OCI-LY3 (cell line): Measurements from ENCODE around the gene CAMK1G.
A peak's percentile ranks its signal among the peaks of the same experiment; 100 is the strongest.

ENCODE experiments used
- H2AFZ ChIP-seq: fragments of 200-600, 300-600 bp; shearing (Covaris generic); 2 replicates; pipeline ENCODE4 v1.6.0; 2014; ENCODE audit warnings: antibody characterized with exemption, low read depth, low read length
- H3K27ac ChIP-seq: fragments of 200-600, 300-600 bp; sonication (generic); 2 replicates; pipeline ENCODE4 v1.5.1; 2014; ENCODE audit warnings: mild to moderate bottlenecking, low read length, moderate library complexity, mixed read lengths
- H3K27me3 ChIP-seq: fragments of 200-600, 300-600 bp; sonication (generic); 2 replicates; pipeline ENCODE4 v1.6.1; 2014; ENCODE audit warnings: low read depth, low read length, mixed read lengths
- H3K36me3 ChIP-seq: fragments of 200-600, 300-600 bp; sonication (generic); replicated peaks from 2 replicates; pipeline ENCODE3; 2014; ENCODE audit warnings: low read depth, low read length, mixed read lengths
- H3K4me1 ChIP-seq: fragments of 300-600, 200-600 bp; sonication (generic); 2 replicates; pipeline ENCODE4 v1.6.1; 2014; ENCODE audit warnings: low read length, mixed read lengths
- H3K4me2 ChIP-seq: fragments of 200-600, 300-600 bp; sonication (generic); 2 replicates; pipeline ENCODE4 v1.6.1; 2014; ENCODE audit warnings: low read length, mixed read lengths
- H3K4me3 ChIP-seq: fragments of 300-600, 200-600 bp; sonication (generic); 2 replicates; pipeline ENCODE4 v1.5.1; 2014; ENCODE audit warnings: antibody characterized with exemption, mild to moderate bottlenecking, low read length, moderate library complexity
- H3K79me2 ChIP-seq: fragments of 300-600, 200-600 bp; shearing (Covaris generic); 2 replicates; pipeline ENCODE4 v1.6.1; 2014; ENCODE audit warnings: mild to moderate bottlenecking, low read length, mixed read lengths
- H3K9ac ChIP-seq: fragments of 300-600, 200-600 bp; shearing (Covaris generic); 2 replicates; pipeline ENCODE4 v1.6.0; 2014; ENCODE audit warnings: mild to moderate bottlenecking, low read length, moderate library complexity
- H3K9me3 ChIP-seq: fragments of 200-600, 300-600 bp; shearing (Covaris generic); 2 replicates; pipeline ENCODE4 v1.6.1; 2014; ENCODE audit warnings: low read length, mixed read lengths; ENCODE audit not compliant: insufficient read depth
- H4K20me1 ChIP-seq: fragments of 200-600, 300-600 bp; sonication (generic); 2 replicates; pipeline ENCODE4 v1.6.1; 2016; ENCODE audit warnings: low read length, mixed read lengths; ENCODE audit not compliant: insufficient read depth
- EZH2phosphoT487 ChIP-seq: fragments of 200-600 bp; shearing (Covaris generic); IDR thresholded peaks from 2 replicates; pipeline ENCODE4 v1.6.1; 2018; ENCODE audit warnings: antibody characterized with exemption, mixed run types, low read depth
- TF ChIP-seq, protein P1 (sequence below): fragments of 200-600, 300-600 bp; sonication (generic); IDR thresholded peaks from 2 replicates; pipeline ENCODE4 v1.5.1; 2014; ENCODE audit warnings: antibody characterized with exemption, low read length, low read depth

The CAMK1G gene

DNA sequence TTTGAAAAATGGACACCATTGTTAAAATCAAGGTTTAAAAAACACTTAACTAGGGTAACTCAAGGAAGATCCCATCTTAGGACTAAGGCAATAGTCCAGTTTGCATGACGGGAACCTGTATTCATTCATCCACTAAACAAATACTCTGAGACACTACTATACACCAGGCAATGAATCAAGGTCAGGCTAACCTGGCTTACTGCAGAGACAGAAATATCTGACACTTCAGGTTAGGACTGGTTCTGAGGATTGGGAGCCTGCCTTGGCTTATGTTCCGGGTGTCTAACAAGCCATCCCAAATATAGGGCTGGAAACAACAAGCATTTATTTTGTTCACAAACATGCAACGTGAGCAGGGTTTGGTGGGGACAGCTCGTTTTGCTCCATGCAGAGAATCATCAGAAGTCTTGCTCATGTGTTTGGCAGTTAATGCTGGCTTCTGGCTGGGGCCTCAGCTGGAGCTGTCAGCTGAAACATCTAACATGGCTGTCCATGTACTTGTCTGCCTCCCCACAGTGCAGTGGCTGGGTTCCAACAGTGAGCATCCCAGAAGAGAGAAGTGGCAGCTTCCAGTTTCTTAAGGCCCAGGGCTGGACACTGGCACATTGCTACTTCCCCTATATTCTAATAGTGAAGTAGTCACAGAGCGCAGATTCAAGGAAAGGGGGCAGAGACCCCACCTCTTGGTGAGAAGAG is 37.0 kb upstream of the CAMK1G start:
- no peaks in the 10 kb centered on the region for H4K20me1 ChIP-seq
- TF ChIP-seq EZH2phosphoT487 = no peak
- H3K27me3 ChIP-seq = peaks cover 18% of the 10 kb centered on the region; the same call in 1 of the 2 replicates

DNA sequence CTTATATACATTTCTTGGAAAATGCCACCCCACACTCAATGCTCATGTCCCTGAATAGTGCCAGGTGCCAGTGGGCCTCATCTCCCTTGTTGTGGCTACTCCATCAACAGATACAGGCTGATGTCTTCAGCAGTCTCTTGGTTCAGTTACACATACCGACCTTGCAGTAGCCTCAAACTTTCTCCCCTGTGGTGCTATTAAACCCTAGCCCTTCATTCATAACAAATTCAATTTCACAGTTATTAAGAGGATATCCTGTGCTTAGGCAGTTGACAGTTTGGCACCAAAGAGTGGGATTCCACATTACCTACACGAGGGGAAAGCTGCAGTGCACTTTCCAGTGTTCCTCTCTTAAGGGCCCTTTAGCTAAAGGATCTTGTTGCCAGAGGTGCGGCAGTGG is 35.9 kb upstream of the CAMK1G start:
- no peak overlapping the region for H2AFZ ChIP-seq
- H3K36me3 ChIP-seq = no peaks in the 10 kb centered on the region
- peaks cover 14% of the 10 kb centered on the region; the same call in 1 of the 2 replicates for H3K27me3 ChIP-seq
- H4K20me1 ChIP-seq = no peaks in the 10 kb centered on the region
- TF ChIP-seq EZH2phosphoT487 = no peak
- TF ChIP-seq, protein P1, sequence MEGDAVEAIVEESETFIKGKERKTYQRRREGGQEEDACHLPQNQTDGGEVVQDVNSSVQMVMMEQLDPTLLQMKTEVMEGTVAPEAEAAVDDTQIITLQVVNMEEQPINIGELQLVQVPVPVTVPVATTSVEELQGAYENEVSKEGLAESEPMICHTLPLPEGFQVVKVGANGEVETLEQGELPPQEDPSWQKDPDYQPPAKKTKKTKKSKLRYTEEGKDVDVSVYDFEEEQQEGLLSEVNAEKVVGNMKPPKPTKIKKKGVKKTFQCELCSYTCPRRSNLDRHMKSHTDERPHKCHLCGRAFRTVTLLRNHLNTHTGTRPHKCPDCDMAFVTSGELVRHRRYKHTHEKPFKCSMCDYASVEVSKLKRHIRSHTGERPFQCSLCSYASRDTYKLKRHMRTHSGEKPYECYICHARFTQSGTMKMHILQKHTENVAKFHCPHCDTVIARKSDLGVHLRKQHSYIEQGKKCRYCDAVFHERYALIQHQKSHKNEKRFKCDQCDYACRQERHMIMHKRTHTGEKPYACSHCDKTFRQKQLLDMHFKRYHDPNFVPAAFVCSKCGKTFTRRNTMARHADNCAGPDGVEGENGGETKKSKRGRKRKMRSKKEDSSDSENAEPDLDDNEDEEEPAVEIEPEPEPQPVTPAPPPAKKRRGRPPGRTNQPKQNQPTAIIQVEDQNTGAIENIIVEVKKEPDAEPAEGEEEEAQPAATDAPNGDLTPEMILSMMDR = no peak
- H3K9me3 ChIP-seq = no peaks in the 10 kb centered on the region
- H3K4me1 ChIP-seq = no peaks in the 10 kb centered on the region
- H3K4me3 ChIP-seq = no peak overlapping the region
- H3K79me2 ChIP-seq = no peaks in the 10 kb centered on the region
- H3K27ac ChIP-seq = no peak overlapping the region
- no peak overlapping the region for H3K9ac ChIP-seq
- no peak overlapping the region for H3K4me2 ChIP-seq

More for the DNA sequence above, 37.0 kb upstream of the CAMK1G start:
- no peak overlapping the region for H3K4me2 ChIP-seq
- H3K4me3 ChIP-seq = no peak overlapping the region
- H3K79me2 ChIP-seq = no peaks in the 10 kb centered on the region
- H3K4me1 ChIP-seq = no peaks in the 10 kb centered on the region
- H3K27ac ChIP-seq = no peak overlapping the region
- no peaks in the 10 kb centered on the region for H3K9me3 ChIP-seq
- H2AFZ ChIP-seq = no peak overlapping the region
- H3K9ac ChIP-seq = no peak overlapping the region
- H3K36me3 ChIP-seq = no peaks in the 10 kb centered on the region

- Histone ChIP-seq H3K4me2 (no peak overlapping the region), H3K27ac (no peak overlapping the region), H2AFZ (no peak overlapping the region), H3K79me2 (no peaks in the 10 kb centered on the region), H3K4me1 (no peaks in the 10 kb centered on the region), H3K36me3 (no peaks in the 10 kb centered on the region), H3K4me3 (no peak overlapping the region), H3K27me3 (0 out of 2 replicates have a peak, but pooled peaks cover 6% of the 10 kb centered on the region), H3K9ac (no peak overlapping the region), H4K20me1 (no peaks in the 10 kb centered on the region), H3K9me3 (no peaks in the 10 kb centered on the region)
- TF ChIP-seq EZH2phosphoT487 = no peak
- TF ChIP-seq, protein P1 = 0 out of 2 replicates have a peak, but pooled peaks have one; percentile 11
Observed at GRCh38 chr1:209549443-209550205, 33.9 kb upstream of the CAMK1G start.

GRCh38 chr1:209550519-209550918 is 33.0 kb upstream of the CAMK1G start:
- Histone ChIP-seq H3K27ac (no peak overlapping the region), H2AFZ (no peak overlapping the region), H4K20me1 (no peaks in the 10 kb centered on the region), H3K9ac (no peak overlapping the region), H3K27me3 (0 out of 2 replicates have a peak, but pooled peaks cover 6% of the 10 kb centered on the region), H3K4me2 (no peak overlapping the region), H3K4me1 (no peaks in the 10 kb centered on the region), H3K9me3 (no peaks in the 10 kb centered on the region), H3K79me2 (no peaks in the 10 kb centered on the region), H3K4me3 (no peak overlapping the region), H3K36me3 (no peaks in the 10 kb centered on the region)
- TF ChIP-seq, protein P1 = no peak
- no peak for TF ChIP-seq EZH2phosphoT487
